HepG2 (cell line): ENCODE measurements around the gene MAN2A2. TPM values are rescaled to one million over a fixed set of nuclear protein-coding genes. Genes with fewer than 3 reads are reported as not detected.

Experiments
- ATRX ChIP-seq: sonication (generic); formaldehyde crosslinking; IDR thresholded peaks from 2 replicates; pipeline ENCODE4 v1.4.0; 2020; ENCODE audit warnings: missing genetic modification reagents, borderline replicate concordance
- ELF3 ChIP-seq: IDR thresholded peaks from 2 replicates; pipeline ENCODE4 v1.6.1; 2016; ENCODE audit warnings: missing genetic modification reagents, missing compliant biosample characterization
- HOXD1 ChIP-seq: sonication (generic); formaldehyde crosslinking; IDR thresholded peaks from 2 replicates; pipeline ENCODE4 v1.5.0; 2020; ENCODE audit warnings: missing genetic modification reagents
- JUN ChIP-seq: sonication (generic); formaldehyde crosslinking; IDR thresholded peaks from 2 replicates; pipeline ENCODE4 v1.4.0; 2020; ENCODE audit warnings: mild to moderate bottlenecking, missing genetic modification reagents
- KDM4B ChIP-seq: sonication (generic); formaldehyde crosslinking; IDR thresholded peaks from 2 replicates; pipeline ENCODE4 v1.4.0; 2020; ENCODE audit warnings: missing genetic modification reagents
- NFATC3 ChIP-seq: sonication (generic); formaldehyde crosslinking; IDR thresholded peaks from 2 replicates; pipeline ENCODE4 v1.5.1; 2020; ENCODE audit warnings: mild to moderate bottlenecking, missing genetic modification reagents
- RBM39 ChIP-seq: fragments of 200-400 bp; formaldehyde crosslinking; IDR thresholded peaks from one replicate; pipeline ENCODE4 v1.6.1; 2018; ENCODE audit warnings: antibody characterized with exemption, mild to moderate bottlenecking, low read depth, low read length; ENCODE audit not compliant: poor library complexity, severe bottlenecking
- SAFB2 ChIP-seq: sonication (generic); formaldehyde crosslinking; IDR thresholded peaks from 2 replicates; pipeline ENCODE4 v1.5.1; 2020; ENCODE audit warnings: missing genetic modification reagents, low read depth, mild to moderate bottlenecking, borderline replicate concordance
- SIX4 ChIP-seq: sonication (generic); formaldehyde crosslinking; IDR thresholded peaks from 2 replicates; pipeline ENCODE4 v1.4.0; 2020; ENCODE audit warnings: missing genetic modification reagents
- SRSF9 ChIP-seq: fragments of 200-400 bp; formaldehyde crosslinking; IDR thresholded peaks from 2 replicates; pipeline ENCODE4 v1.6.1; 2018; ENCODE audit warnings: borderline replicate concordance, mild to moderate bottlenecking, low read depth, low read length; ENCODE audit not compliant: insufficient read depth, poor library complexity, severe bottlenecking
- STAG1 ChIP-seq: sonication (generic); formaldehyde crosslinking; IDR thresholded peaks from 2 replicates; pipeline ENCODE4 v1.4.0; 2020; ENCODE audit warnings: missing genetic modification reagents
- STAT5B ChIP-seq: sonication (generic); formaldehyde crosslinking; IDR thresholded peaks from 2 replicates; pipeline ENCODE4 v1.4.0; 2020; ENCODE audit warnings: missing genetic modification reagents
- SYNCRIP ChIP-seq: fragments of 200-400 bp; formaldehyde crosslinking; IDR thresholded peaks from 2 replicates; pipeline ENCODE4 v1.6.1; 2018; ENCODE audit warnings: mild to moderate bottlenecking, low read depth, low read length; ENCODE audit not compliant: insufficient read depth
- TBL1XR1 ChIP-seq: fragments of 150-350 bp; IDR thresholded peaks from 2 replicates; pipeline ENCODE4 v1.6.1; 2014; ENCODE audit warnings: borderline replicate concordance, low read length; ENCODE audit not compliant: partially characterized antibody
- THYN1 ChIP-seq: sonication (generic); formaldehyde crosslinking; IDR thresholded peaks from 2 replicates; pipeline ENCODE4 v1.8.1; 2023; ENCODE audit warnings: low read depth, mild to moderate bottlenecking, moderate library complexity, missing genetic modification reagents, borderline replicate concordance
- TMF1 ChIP-seq: sonication (generic); formaldehyde crosslinking; IDR thresholded peaks from 2 replicates; pipeline ENCODE4 v1.8.1; 2022; ENCODE audit warnings: low read depth, missing genetic modification reagents
- TP53 ChIP-seq: sonication (generic); formaldehyde crosslinking; conservative IDR thresholded peaks from 2 replicates; pipeline ENCODE4 v1.4.0; 2020; ENCODE audit warnings: missing genetic modification reagents
- U2AF1 ChIP-seq: fragments of 200-400 bp; formaldehyde crosslinking; optimal IDR thresholded peaks from 2 replicates; pipeline ENCODE3; 2017; ENCODE audit warnings: mild to moderate bottlenecking, low read depth, low read length
- ZBTB7A ChIP-seq: sonication (generic); formaldehyde crosslinking; IDR thresholded peaks from 2 replicates; pipeline ENCODE4 v1.8.0; 2022; ENCODE audit warnings: mild to moderate bottlenecking, missing genetic modification reagents
- ZC3H4 ChIP-seq: sonication (generic); formaldehyde crosslinking; IDR thresholded peaks from 2 replicates; pipeline ENCODE4 v1.4.0; 2020; ENCODE audit warnings: missing genetic modification reagents, borderline replicate concordance
- ZNF24 ChIP-seq: fragments of 450-650 bp; IDR thresholded peaks from 2 replicates; pipeline ENCODE4 v1.6.1; 2017; ENCODE audit warnings: antibody characterized with exemption, mild to moderate bottlenecking
- ZNF264 ChIP-seq: sonication (generic); formaldehyde crosslinking; IDR thresholded peaks from 2 replicates; pipeline ENCODE4 v1.4.0; 2020; ENCODE audit warnings: missing genetic modification reagents
- ZNF329 ChIP-seq: sonication (generic); formaldehyde crosslinking; IDR thresholded peaks from 2 replicates; pipeline ENCODE4 v1.9.0; 2021; ENCODE audit warnings: low read depth, mild to moderate bottlenecking, missing genetic modification reagents
- ZNF343 ChIP-seq: sonication (generic); formaldehyde crosslinking; IDR thresholded peaks from 2 replicates; pipeline ENCODE4 v1.4.0; 2020; ENCODE audit warnings: mild to moderate bottlenecking, missing genetic modification reagents
- ZNF432 ChIP-seq: sonication (generic); formaldehyde crosslinking; IDR thresholded peaks from 2 replicates; pipeline ENCODE4 v1.5.0; 2020; ENCODE audit warnings: missing genetic modification reagents, mild to moderate bottlenecking, borderline replicate concordance
- ZNF543 ChIP-seq: sonication (generic); formaldehyde crosslinking; IDR thresholded peaks from 2 replicates; pipeline ENCODE4 v1.4.0; 2020; ENCODE audit warnings: mild to moderate bottlenecking, missing genetic modification reagents
- ZNF547 ChIP-seq: sonication (generic); formaldehyde crosslinking; IDR thresholded peaks from 2 replicates; pipeline ENCODE4 v1.5.1; 2020; ENCODE audit warnings: mild to moderate bottlenecking, missing genetic modification reagents
- polyA plus RNA-seq, 8 experiments: library from polyadenylated mRNA; depleted of rRNA in 3 of 8; stranded (reverse) in 7 of 8; unstranded in 1 of 8; fragments of >200 nt; fragmentation: Illumina TruSeq in 4 of 8; extraction: Trizol in 4 of 8; gene quantifications; 2 replicates each; pipeline versions ENCODE4 v1.2.1 to v1.2.3, GENCODE V29; 2011 to 2016; ENCODE audit warnings: low read depth in 4 of 8, missing spikeins in 1 of 8, mixed read lengths in 1 of 8; ENCODE audit not compliant: insufficient read depth in 1 of 8
- total RNA-seq, 5 experiments: library from RNA; depleted of rRNA; stranded (reverse); fragments of >200 nt; fragmentation: Illumina TruSeq; extraction: Trizol; gene quantifications; 2 replicates each; pipeline ENCODE4 v1.2.3, GENCODE V29; 2016; ENCODE audit warnings: low read depth in 1 of 5
- TF ChIP-seq, protein P1 (sequence below), 2 experiments: IDR thresholded peaks; 2 replicates each; pipeline ENCODE4 v1.6.1; 2011 to 2012; ENCODE audit warnings: low read length in 2 of 2, borderline replicate concordance in 1 of 2, low read depth in 1 of 2, mild to moderate bottlenecking in 1 of 2, moderate library complexity in 1 of 2

The MAN2A2 gene
- total and polyA plus RNA-seq, 2 of the 13 experiments (the other 11 are each of a cell fraction or from before 2014, with no cell fraction given) = 17.5 to 51.5 TPM

DNA sequence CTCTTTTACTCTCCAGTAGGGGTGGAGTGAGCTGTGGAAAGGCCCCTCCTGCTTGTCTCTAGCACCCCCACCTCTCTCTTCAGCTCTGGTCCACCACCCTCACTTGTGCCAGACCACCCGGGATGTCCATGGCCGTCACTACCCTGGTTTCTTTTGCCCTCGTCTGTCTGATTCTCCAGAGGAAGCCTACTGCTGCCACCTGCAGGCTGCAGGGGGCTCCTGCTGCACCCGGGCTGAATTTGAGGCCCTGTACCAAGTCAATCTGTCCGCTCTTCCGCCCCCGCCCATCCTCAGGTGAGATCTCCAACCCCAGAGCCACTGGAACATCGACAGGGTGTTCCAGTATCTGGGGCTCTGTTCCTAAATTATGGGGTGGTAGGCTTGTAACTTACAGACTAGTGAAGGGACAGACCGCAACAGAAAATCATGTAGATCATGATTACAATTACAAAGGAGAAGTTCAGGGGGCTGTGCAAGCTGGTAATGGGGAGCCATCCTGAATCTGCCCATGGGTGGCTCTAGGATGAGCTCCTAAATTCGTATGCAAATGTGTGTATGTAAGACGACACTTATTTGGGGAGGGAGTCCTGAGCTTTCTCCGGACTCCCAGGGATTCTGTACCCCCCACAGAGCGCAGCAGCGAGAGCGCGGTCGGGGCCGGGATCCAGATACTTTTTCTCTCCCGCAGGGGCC lies 31.3 kb downstream of the MAN2A2 start (continued):
- no peak for TF ChIP-seq SRSF9
- no peak for TF ChIP-seq ZBTB7A (CRISPR knock-in tag)
- TF ChIP-seq ZNF24 = no peak
- TF ChIP-seq KDM4B (CRISPR knock-in tag) = 0 out of 2 replicates have a peak, but pooled peaks have one; percentile 41
- no peak for TF ChIP-seq U2AF1
- 0 out of 2 replicates have a peak, but pooled peaks have one; percentile 30 for TF ChIP-seq ELF3 (CRISPR knock-in tag)
- no peak for TF ChIP-seq SAFB2 (CRISPR knock-in tag)
- no peak for TF ChIP-seq RBM39
- no peak for TF ChIP-seq SYNCRIP
- TF ChIP-seq ZNF543 (CRISPR knock-in tag) = no peak
- TF ChIP-seq, protein P1, sequence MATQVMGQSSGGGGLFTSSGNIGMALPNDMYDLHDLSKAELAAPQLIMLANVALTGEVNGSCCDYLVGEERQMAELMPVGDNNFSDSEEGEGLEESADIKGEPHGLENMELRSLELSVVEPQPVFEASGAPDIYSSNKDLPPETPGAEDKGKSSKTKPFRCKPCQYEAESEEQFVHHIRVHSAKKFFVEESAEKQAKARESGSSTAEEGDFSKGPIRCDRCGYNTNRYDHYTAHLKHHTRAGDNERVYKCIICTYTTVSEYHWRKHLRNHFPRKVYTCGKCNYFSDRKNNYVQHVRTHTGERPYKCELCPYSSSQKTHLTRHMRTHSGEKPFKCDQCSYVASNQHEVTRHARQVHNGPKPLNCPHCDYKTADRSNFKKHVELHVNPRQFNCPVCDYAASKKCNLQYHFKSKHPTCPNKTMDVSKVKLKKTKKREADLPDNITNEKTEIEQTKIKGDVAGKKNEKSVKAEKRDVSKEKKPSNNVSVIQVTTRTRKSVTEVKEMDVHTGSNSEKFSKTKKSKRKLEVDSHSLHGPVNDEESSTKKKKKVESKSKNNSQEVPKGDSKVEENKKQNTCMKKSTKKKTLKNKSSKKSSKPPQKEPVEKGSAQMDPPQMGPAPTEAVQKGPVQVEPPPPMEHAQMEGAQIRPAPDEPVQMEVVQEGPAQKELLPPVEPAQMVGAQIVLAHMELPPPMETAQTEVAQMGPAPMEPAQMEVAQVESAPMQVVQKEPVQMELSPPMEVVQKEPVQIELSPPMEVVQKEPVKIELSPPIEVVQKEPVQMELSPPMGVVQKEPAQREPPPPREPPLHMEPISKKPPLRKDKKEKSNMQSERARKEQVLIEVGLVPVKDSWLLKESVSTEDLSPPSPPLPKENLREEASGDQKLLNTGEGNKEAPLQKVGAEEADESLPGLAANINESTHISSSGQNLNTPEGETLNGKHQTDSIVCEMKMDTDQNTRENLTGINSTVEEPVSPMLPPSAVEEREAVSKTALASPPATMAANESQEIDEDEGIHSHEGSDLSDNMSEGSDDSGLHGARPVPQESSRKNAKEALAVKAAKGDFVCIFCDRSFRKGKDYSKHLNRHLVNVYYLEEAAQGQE (IDR thresholded peaks at IDR 0.05; ENCODE audit: borderline replicate concordance in 1 of 2, low read depth in 1 of 2, low read length in 2 of 2) = no peak
- TF ChIP-seq ZNF264 = no peak
- TF ChIP-seq ZNF547 (CRISPR knock-in tag) = 0 out of 2 replicates have a peak, but pooled peaks have one; percentile 57
- TF ChIP-seq TP53 = no peak
- no peak for TF ChIP-seq ZNF343 (CRISPR knock-in tag)
- TF ChIP-seq ATRX (CRISPR knock-in tag) = no peak
- TF ChIP-seq STAG1 (CRISPR knock-in tag) = peak; percentile 69
- no peak for TF ChIP-seq JUN (CRISPR knock-in tag)
- TF ChIP-seq ZNF432 (CRISPR knock-in tag) = no peak
- TF ChIP-seq ZC3H4 (CRISPR knock-in tag) = no peak
- TF ChIP-seq HOXD1 (CRISPR knock-in tag) = no peak
- TF ChIP-seq SIX4 (CRISPR knock-in tag) = no peak
- no peak for TF ChIP-seq THYN1 (CRISPR knock-in tag)
- peak; percentile 11; the same call in 1 of the 2 replicates for TF ChIP-seq TMF1 (CRISPR knock-in tag)
- no peak for TF ChIP-seq STAT5B (CRISPR knock-in tag)
- TF ChIP-seq TBL1XR1 = no peak
- TF ChIP-seq ZNF329 (CRISPR knock-in tag) = no peak
- 0 out of 2 replicates have a peak, but pooled peaks have one; percentile 57 for TF ChIP-seq NFATC3
